Pulmonary artery endothelial cell (primary cell): ENCODE data around the gene TBX1. TPM values are rescaled to one million over a fixed set of nuclear protein-coding genes. Genes with fewer than 3 reads are reported as not detected.
"Not testable (repeated sequence)": the region's sequence is repeated elsewhere in the genome, so short reads cannot be mapped to it uniquely, and the experiment has no call there.

Experiments
- DNase-seq: peaks from one replicate; pipeline ENCODE4 v3.0.0-alpha.2; 2011; ENCODE audit warnings: low read depth, low spot score
- total RNA-seq: library from RNA; depleted of rRNA; stranded (reverse); fragments of >200 nt; gene quantifications from 2 replicates; pipeline ENCODE4 v1.2.3, GENCODE V29; 2014

Gene TBX1
- total RNA-seq, 1 donor from 2014 or later: 6.5 TPM

DNA sequence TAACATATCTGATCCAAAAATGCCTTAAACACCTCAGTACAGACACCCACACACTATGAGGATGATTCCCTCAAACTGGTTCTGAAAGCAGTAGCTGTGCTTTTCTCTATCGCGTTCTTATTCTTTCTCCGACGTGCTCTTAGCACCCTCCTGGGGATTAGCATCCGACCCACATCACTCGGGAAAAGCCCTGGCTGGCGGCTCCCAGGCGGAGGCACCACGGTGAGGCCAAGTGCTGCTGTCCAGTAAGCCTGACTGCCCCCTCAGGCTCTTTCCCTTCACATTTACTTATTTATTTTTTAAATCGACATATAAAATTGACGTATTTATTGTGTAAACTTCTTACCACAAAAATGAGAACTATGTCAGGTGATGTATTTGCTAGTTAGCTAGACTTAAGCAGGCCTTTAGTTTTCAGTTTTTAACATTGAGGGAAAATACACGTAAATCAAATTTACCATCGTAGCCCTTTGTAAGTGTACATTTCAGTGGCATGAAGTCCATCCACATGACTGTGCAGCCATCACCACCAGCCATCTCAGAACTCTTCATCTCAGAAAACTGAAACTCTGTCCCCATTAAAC is 19.2 kb downstream of the TBX1 start:
- no peak for DNase-seq

DNA sequence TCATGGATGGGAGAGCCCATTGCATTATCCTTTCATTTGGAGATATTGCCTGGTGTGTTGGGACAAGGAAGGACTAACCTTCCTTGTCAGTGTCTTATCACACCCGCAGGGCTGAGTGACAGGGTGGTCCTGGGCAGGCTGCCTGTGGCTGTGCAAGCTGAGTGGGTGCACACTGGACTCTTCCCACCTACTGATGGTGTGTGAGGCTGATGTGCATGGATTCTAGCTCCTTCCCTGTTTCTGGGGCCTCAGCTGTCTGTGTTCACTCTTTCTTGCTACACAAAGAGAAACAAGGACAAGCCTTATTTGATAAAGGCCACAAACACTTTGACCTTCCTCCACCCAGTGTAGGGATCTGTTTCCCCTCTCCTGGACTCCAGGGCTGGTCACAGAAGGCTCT is 22.0 kb downstream of the TBX1 start:
- no peak for DNase-seq

DNA sequence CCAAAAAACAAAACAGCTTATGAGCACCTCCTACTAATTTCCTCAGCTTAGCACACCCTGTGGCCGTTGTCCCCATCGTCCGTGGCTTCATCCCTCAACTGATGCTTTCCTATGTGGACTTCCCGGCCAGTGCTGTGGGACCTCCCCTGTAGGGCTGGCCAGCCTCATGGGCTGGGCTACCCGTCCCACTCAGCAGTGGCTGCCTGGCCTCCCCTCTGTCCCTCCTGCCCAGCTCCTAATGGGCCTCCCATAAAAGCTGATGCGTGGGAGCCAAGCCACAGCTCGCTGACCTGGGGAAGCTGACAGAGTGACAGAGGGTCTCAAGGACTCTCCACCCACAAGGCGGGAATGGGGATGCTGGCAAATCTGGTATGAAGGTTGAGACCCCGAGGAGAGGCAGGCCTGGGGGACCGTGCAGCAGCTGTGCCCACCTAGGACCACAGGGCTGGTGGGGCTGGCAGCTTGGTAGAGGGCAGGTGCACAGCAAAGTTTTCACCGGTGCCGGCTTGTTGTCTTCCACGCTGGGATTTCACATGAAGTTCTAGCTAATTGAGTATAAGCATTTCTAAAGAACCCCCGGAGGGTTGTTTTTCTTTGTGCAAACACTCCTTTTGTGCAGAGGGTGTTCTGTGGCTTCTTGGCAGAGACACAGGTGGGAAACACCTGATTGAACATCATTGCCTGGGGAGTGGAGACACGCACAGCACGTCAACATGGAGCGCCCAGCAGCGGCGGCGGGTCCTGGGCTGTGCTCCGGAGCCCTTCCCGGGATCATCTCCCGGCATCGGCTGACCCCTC is 23.2 kb downstream of the TBX1 start:
- no peak for DNase-seq

DNA sequence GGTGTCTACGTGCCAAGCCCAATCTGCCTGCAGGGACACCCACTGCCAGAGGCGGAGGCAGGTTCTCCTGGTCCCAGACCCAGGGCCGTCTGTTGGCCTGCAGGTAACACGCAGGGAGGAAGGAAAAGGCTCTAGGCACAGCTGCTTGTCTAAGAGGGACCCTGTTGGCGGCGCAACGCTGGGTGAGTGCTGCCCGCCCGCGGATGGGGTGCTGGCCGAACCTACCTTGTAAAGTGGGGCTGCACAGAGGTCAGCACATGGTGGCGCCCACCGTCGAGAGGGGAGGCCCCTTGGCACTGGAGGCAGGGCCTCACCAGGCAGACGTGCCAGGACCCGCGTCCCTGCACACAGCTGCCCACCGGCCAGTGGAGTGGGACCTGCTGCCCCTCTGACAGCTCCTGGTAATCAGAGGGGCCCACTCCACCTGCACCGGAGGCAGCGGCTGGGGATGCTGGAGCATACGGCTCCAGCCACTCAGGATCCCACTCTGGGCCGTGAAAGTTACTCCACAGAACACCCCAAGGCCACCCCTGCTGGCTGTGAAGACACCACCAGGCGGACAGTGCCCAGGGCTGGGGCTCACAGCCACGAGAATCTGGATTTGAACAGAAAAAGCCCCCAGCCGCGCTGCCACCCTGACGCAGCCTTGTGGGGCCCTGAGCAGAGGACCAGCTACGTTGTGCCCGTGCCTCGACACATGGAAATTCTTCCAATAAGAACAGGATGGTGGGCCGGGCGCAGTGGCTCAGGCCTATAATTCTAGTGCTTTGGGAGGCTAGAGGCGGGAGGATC is 24.0 kb downstream of the TBX1 start:
- no peak for DNase-seq

DNA sequence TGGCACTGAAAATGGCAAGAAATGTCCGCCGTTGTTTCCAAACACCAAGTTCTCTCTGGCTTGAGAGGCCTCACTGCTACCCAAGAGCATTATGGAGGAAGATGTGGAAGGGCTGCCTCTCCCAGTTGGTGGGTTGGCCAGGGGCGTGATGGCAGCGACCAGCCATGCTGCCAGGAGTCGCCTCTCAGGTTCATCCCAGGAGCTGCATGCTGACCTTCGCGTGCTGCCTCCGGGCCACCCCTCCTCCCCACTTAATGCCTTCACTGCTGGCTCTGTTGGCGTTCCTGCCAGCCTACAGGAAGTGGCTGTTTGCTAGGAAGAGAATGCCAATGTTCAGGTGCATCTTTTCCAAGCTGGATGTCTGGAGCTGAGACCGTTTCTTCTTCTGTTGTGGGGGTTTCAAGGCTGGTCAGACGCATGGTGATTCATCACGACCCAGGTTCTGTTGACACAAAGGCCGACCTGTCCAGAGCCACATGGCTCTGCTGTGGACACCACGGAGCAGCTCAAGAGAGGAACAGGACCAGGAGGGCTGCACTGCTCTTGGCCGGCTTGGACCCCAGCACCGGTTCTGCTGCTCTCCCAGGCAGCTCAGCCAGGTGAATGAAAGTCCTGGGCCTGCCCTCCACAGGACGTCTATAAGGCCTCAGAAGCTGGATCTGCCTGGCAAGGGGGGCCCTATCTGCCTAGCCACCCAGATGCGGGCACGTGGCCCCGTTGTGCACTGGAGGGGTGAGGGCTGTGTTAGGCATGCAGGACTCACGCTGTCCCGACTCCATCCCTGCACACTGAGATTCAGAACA is 25.1 kb downstream of the TBX1 start:
- no peak for DNase-seq

GRCh38 chr22:19786264-19786585 is 25.6 kb downstream of the TBX1 start:
- DNase-seq: no peak

DNA sequence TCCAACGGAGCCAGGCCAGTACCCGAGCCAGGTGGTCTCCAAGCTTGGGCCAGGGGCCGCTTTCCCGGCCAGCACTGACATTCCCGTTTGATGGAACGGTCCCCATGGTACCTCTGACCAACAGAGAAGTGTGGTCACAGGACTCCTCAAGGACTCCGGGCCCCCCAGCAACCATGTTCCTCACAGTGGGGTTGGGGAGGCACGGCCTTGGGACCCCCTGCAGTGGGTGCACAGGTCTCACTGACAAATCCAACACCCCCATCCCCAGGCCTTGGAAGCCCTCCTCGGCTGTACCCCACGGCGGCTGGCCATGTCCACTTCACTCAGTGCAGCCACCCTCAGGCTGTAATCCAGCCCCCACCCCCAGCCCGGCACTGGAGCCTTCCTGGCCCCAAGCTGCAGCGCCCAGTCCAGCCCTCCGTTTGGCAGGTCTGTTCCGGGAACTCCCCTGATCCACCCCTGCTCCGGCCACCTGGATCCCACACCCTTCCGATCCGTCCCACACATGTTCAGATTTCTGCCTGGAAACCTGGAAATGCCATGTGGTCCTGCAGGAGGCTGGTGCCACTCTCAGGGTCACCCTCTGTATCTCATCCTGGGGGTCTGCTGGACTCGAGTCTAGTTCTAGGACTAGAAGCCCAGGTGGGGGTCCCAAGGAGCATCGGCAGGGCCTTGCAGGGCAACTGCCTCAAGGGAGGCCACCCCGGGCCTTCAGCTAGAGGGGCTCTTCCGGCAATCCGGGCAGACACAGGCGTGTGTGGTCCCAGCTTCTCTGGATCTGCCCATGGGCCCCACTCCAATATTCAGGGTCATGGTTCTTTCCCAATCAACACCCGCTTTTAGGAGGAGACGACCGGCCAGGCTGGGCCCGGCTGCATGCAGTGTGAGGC is 26.6 kb downstream of the TBX1 start:
- no peak for DNase-seq

DNA sequence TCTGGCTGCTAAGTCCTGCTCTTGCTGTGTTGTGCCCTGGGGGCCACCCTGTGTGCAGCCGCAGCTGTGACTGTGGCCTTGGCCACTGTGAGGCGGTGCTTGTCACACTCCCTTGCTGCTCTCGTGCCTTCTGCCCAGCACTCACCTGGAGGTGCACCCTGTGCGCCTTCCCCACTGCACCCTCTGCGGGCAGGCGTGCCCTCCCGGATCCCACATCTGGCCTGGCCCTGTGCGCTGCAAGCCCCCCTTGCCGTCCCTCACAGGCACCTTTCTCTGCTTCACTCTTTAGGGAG is 27.2 kb downstream of the TBX1 start:
- no peak for DNase-seq

DNA sequence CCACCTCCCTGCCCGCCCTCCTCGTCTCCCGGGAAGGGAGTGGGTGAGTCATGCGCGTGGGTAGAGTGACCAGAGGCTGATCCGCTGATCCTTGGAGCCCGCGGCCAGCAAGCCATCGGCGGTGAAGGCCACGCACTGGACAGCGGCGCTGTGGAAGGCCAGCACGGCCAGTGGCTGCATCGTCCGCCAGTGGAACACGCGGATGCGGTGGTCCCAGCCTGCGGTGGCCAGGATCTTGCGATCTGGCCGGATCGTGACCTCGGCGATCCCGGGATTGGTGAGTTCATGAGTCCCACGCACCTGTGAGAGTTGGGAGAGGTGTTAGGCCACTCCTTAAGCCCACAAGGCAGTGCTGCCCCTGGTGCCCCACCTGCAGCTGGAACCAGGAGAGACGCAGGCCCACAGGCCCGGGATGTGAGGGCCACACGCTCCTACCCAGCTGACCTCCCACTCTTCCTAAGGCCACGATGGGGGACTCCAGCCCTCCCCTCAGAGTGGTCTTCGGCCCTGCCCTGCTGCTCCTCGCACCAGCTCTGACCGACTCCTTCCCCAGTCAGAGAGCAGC is 28.2 kb downstream of the TBX1 start:
- DNase-seq: no peak

DNA sequence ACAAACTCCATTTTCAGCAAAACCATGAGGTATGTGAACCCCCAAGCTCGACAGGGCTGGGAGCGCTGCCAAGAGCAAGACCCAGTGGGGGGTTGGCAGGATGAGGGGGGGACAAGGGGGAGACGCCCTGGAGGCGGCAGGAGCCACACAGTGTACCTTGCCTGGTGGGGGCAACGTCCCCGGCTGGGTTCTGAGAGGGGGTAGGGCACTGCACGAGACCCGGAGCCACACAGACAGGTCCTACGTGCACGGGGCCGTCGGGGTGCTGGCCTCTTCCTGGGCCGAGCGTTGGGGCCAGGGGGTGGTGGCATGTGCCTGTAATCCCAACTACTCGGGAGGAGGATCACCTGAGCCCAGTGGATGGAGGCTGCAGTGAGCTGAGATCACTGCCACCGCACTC is 28.8 kb downstream of the TBX1 start:
- no peak for DNase-seq

DNA sequence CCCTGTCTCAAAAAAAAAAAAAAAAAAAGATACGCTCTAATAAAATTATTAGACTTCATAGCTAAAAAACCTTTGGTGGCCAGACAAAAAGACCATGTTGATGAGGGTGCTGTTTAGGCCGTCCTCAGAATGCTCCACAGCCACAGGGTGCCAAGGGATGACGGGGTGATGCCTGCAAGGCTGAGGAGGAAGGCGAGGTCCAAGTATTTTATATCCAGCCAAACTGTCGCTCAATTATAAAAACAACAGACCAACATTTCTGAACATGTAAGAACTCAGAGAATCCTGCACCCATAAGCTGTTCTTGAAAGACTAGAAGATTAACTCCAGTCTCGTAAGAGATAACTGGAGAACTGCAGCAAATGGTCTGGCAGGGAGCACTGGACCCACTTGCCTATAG is 29.2 kb downstream of the TBX1 start:
- no peak for DNase-seq

- no peak for DNase-seq
These were observed 30.7 kb downstream of the TBX1 start for GRCh38 chr22:19791243-19791642.

- DNase-seq: no peak
These were observed 31.3 kb downstream of the TBX1 start for GRCh38 chr22:19791894-19792293.

DNA sequence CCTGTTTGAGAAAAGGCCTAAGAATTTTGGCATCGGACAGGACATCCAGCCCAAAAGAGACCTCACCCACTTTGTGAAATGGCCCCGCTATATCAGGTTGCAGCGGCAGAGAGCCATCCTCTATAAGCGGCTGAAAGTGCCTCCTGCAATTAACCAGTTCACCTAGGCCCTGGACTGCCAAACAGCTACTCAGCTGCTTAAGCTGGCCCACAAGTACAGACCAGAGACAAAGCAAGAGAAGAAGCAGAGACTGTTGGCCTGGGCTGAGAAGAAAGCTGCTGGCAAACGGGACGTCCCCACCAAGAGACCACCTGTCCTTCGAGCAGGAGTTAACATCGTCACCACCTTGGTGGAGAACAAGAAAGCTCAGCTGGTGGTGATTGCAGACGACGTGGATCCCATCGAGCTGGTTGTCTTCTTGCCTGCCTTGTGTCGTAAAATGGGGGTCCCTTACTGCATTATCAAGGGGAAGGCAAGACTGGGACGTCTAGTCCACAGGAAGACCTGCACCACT is 31.9 kb downstream of the TBX1 start:
- not testable (repeated sequence) for DNase-seq

DNA sequence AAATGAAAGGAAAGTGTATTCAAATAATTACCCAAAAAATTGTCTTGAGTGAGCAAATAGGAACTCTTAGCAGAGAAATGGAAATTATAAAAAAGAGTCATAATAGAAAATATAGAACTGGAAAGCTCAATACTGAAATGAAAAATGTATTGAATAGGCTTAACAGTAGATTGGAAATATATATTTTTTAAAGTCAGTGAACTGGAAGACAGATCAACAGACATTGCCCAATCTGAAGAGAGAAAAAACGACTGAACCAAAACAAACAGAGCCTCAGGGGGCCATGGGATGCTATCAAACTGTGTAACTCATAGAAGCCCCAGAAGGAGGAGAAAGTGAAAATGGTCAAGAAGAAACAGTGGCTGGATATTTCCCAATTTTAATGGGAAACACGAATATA is 32.6 kb downstream of the TBX1 start:
- DNase-seq: no peak

GRCh38 chr22:19793661-19794310 is 33.2 kb downstream of the TBX1 start:
- no peak for DNase-seq

DNA sequence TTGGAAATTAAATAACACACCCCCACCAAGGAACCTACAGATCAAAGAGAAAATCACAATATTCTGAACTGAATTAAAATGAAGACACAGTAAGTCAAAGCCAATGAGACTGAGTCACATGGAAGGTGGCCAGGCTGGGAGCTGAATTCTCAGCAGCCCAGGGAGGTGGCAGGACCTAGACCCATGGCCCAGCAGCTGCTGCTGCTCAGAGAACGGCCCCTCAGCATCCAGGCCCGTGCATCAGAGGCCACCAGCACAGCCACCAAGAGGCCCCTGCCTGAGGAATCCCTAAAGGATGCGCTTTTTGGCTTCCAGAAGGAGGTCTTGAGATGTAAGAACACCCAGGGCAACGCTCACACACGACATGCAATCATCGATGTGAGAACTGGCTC is 35.0 kb downstream of the TBX1 start:
- no peak for DNase-seq

- DNase-seq: no peak
These were observed 35.6 kb downstream of the TBX1 start for GRCh38 chr22:19796160-19796559.

DNA sequence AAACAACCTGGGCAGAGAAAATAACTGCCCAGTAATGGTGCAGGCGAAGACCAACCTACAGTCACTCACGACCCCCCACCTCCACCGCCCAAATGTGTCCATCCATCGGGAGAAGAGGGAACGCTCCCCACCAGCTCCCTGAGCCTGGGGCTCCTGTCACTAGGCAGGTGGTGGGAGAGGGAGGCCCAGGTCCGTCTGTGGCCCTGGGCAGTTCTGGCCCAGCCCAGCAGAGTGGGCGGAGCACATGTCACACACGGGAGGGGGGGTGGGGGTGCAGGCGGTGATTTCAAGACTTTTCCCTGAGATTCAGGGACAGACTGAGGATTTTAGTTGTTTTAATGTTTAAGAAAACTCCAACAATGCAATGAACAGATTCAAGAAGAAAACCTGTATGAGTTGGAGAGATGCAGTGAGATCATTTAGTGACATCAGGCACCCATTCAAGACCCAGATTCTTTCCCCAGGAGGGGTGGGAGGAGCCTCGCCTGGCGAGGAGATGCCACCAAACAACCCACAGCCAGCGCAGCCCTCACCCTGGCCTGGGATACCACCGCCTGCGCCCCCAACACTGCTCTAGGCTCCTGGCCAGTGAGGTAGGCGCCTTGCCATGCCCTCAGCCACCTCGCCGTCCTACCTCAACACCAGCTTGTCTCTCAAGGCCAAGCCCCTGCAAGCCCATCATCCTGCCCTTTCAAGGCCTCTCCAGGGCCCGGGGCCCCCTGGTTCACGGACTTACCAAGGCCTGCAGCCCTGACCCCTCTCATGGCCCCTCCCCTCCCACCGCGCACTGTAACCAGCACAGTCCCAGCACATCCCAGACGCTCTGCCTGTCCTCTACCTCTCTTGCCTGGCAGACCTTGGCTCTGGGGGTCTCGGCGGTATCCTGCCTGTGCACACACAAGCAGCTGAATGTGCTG is 36.8 kb downstream of the TBX1 start:
- no peak for DNase-seq
